ENCODE data around the gene PTPRH.

- TF ChIP-seq CTCF (conservative IDR thresholded peaks at IDR 0.05): no peak
- no peak for TF ChIP-seq EZH2 (IDR thresholded peaks at IDR 0.05; ENCODE audit: low read depth)
Measured at GRCh38 chr19:55254625-55254977, 45.3 kb upstream of the PTPRH start.

All from PC-9 (cell line).